T-helper 1 cell treated with Interleukin-12 subunit alpha and Interleukin-12 subunit beta and Interleukin-4 antibody, amounts not matched to agents 30 μg/mL and 1 μg/mL, for 36 hours (primary cell): ENCODE results near the gene OTOS.

Experiments
- H3K27ac Mint-ChIP-seq: one replicate; pipeline ENCODE4 v1.8.0; 2021; ENCODE audit warnings: mild to moderate bottlenecking, mixed read lengths
- H3K27me3 Mint-ChIP-seq: one replicate; pipeline ENCODE4 v1.8.0; 2021; ENCODE audit warnings: low read depth, mixed read lengths
- H3K36me3 Mint-ChIP-seq: one replicate; pipeline ENCODE4 v1.8.0; 2021; ENCODE audit warnings: low read depth, mixed read lengths
- H3K4me1 Mint-ChIP-seq: one replicate; pipeline ENCODE4 v1.8.0; 2021; ENCODE audit warnings: low read depth, mixed read lengths
- H3K4me3 Mint-ChIP-seq: one replicate; pipeline ENCODE4 v1.8.0; 2021; ENCODE audit warnings: mild to moderate bottlenecking, moderate library complexity, mixed read lengths
- H3K9me3 Mint-ChIP-seq: one replicate; pipeline ENCODE4 v1.8.0; 2021; ENCODE audit warnings: mixed read lengths

Gene OTOS

GRCh38 chr2:240149943-240150784, 9.7 kb upstream of the OTOS start:
- Mint-ChIP-seq H3K4me3 (no peak overlapping the region), H3K36me3 (no peaks in the 10 kb centered on the region), H3K27ac (no peak overlapping the region), H3K4me1 (no peaks in the 10 kb centered on the region), H3K9me3 (peaks cover 9% of the 10 kb centered on the region), H3K27me3 (peaks cover 9% of the 10 kb centered on the region)

GRCh38 chr2:240147911-240148587, 7.6 kb upstream of the OTOS start:
- Mint-ChIP-seq H3K4me1 (no peaks in the 10 kb centered on the region), H3K27ac (peak overlapping the region; percentile 31)

GRCh38 chr2:240147382-240147781, 6.9 kb upstream of the OTOS start:
- no peaks in the 10 kb centered on the region for H3K4me1 Mint-ChIP-seq
- H3K36me3 Mint-ChIP-seq, result no peaks in the 10 kb centered on the region
- H3K27ac Mint-ChIP-seq, result peak overlapping the region; percentile 37
- peaks cover 2% of the 10 kb centered on the region for H3K27me3 Mint-ChIP-seq
- H3K9me3 Mint-ChIP-seq, result peaks cover 9% of the 10 kb centered on the region
- no peak overlapping the region for H3K4me3 Mint-ChIP-seq

More at GRCh38 chr2:240147911-240148587, 7.6 kb upstream of the OTOS start:
- H3K27me3 Mint-ChIP-seq, result peaks cover 8% of the 10 kb centered on the region
- H3K4me3 Mint-ChIP-seq, result no peak overlapping the region
- H3K9me3 Mint-ChIP-seq, result peaks cover 9% of the 10 kb centered on the region
- H3K36me3 Mint-ChIP-seq, result no peaks in the 10 kb centered on the region

- Mint-ChIP-seq H3K27ac (peak overlapping the region; percentile 37), H3K4me1 (no peaks in the 10 kb centered on the region), H3K36me3 (no peaks in the 10 kb centered on the region), H3K27me3 (no peaks in the 10 kb centered on the region), H3K4me3 (no peak overlapping the region), H3K9me3 (peaks cover 9% of the 10 kb centered on the region)
These were observed 6.3 kb upstream of the OTOS start for GRCh38 chr2:240146627-240147278.

GRCh38 chr2:240146141-240146561, 5.7 kb upstream of the OTOS start:
- H3K36me3 Mint-ChIP-seq, result no peaks in the 10 kb centered on the region
- H3K27ac Mint-ChIP-seq, result no peak overlapping the region
- H3K4me3 Mint-ChIP-seq, result no peak overlapping the region
- no peaks in the 10 kb centered on the region for H3K27me3 Mint-ChIP-seq
- H3K4me1 Mint-ChIP-seq, result no peaks in the 10 kb centered on the region
- peaks cover 9% of the 10 kb centered on the region for H3K9me3 Mint-ChIP-seq

- Mint-ChIP-seq H3K27me3 (no peaks in the 10 kb centered on the region), H3K36me3 (no peaks in the 10 kb centered on the region), H3K27ac (no peak overlapping the region), H3K4me3 (no peak overlapping the region), H3K9me3 (peaks cover 9% of the 10 kb centered on the region), H3K4me1 (no peaks in the 10 kb centered on the region)
These were observed 5.0 kb upstream of the OTOS start for GRCh38 chr2:240145461-240145860.

GRCh38 chr2:240144649-240145261, 4.3 kb upstream of the OTOS start:
- Mint-ChIP-seq H3K36me3 (no peaks in the 10 kb centered on the region), H3K9me3 (peaks cover 9% of the 10 kb centered on the region), H3K27me3 (no peaks in the 10 kb centered on the region), H3K27ac (no peak overlapping the region), H3K4me1 (no peaks in the 10 kb centered on the region), H3K4me3 (no peak overlapping the region)

- H3K4me3 Mint-ChIP-seq, result no peak overlapping the region
- H3K36me3 Mint-ChIP-seq, result no peaks in the 10 kb centered on the region
- H3K4me1 Mint-ChIP-seq, result no peaks in the 10 kb centered on the region
These were observed 3.6 kb upstream of the OTOS start for GRCh38 chr2:240143801-240144648.

GRCh38 chr2:240143276-240143675, 2.8 kb upstream of the OTOS start:
- peaks cover 9% of the 10 kb centered on the region for H3K9me3 Mint-ChIP-seq
- H3K36me3 Mint-ChIP-seq, result no peaks in the 10 kb centered on the region
- no peaks in the 10 kb centered on the region for H3K27me3 Mint-ChIP-seq
- H3K4me3 Mint-ChIP-seq, result no peak overlapping the region
- no peak overlapping the region for H3K27ac Mint-ChIP-seq
- no peaks in the 10 kb centered on the region for H3K4me1 Mint-ChIP-seq

More at GRCh38 chr2:240143801-240144648, 3.6 kb upstream of the OTOS start:
- H3K27ac Mint-ChIP-seq, result no peak overlapping the region
- no peaks in the 10 kb centered on the region for H3K27me3 Mint-ChIP-seq
- H3K9me3 Mint-ChIP-seq, result peaks cover 9% of the 10 kb centered on the region

- Mint-ChIP-seq H3K27ac (no peak overlapping the region), H3K36me3 (no peaks in the 10 kb centered on the region), H3K9me3 (peaks cover 9% of the 10 kb centered on the region), H3K4me3 (no peak overlapping the region), H3K4me1 (no peaks in the 10 kb centered on the region), H3K27me3 (no peaks in the 10 kb centered on the region)
These were observed 2.4 kb upstream of the OTOS start for GRCh38 chr2:240142859-240143258.

GRCh38 chr2:240142256-240142775, 1.9 kb upstream of the OTOS start:
- Mint-ChIP-seq H3K9me3 (peaks cover 6% of the 10 kb centered on the region), H3K27me3 (no peaks in the 10 kb centered on the region), H3K27ac (no peak overlapping the region), H3K4me1 (no peaks in the 10 kb centered on the region), H3K36me3 (no peaks in the 10 kb centered on the region), H3K4me3 (no peak overlapping the region)

GRCh38 chr2:240141736-240142135, 1.3 kb upstream of the OTOS start:
- Mint-ChIP-seq H3K36me3 (no peaks in the 10 kb centered on the region), H3K4me3 (no peak overlapping the region), H3K27ac (no peak overlapping the region), H3K9me3 (peaks cover under 1% of the 10 kb centered on the region), H3K27me3 (no peaks in the 10 kb centered on the region), H3K4me1 (peaks cover 4% of the 10 kb centered on the region)

GRCh38 chr2:240140920-240141319, 462 bp upstream of the OTOS start:
- H3K36me3 Mint-ChIP-seq, result no peaks in the 10 kb centered on the region
- H3K4me3 Mint-ChIP-seq, result no peak overlapping the region
- no peaks in the 10 kb centered on the region for H3K27me3 Mint-ChIP-seq
- H3K9me3 Mint-ChIP-seq, result no peaks in the 10 kb centered on the region
- no peak overlapping the region for H3K27ac Mint-ChIP-seq
- peaks cover 4% of the 10 kb centered on the region for H3K4me1 Mint-ChIP-seq
